ENCODE measurements around the gene KRTAP20-4.

KRTAP20-4 gene

DNA sequence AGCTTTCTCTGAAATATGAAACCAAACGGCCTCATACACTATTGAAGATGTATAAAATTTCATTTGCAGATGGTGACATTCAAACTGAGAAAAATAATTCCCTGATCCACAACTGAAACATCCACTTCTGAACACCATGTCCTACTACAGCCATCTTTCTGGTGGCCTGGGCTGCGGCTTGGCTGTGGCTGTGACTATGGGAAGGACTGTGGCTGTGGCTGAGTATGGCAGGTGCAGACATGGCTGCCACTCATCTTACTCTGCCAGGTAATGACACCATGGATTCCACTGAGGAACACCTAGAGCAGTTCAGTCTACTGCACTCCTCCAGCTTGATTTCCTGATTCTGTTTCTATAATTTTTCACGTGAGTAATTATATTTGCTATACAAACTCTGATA is at the start of gene KRTAP20-4:
Gene KRTAP20-4, plus strand, starts transcription at position 106 of the 400 bp plus-strand sequence.
- DNase-seq = no peak

DNA sequence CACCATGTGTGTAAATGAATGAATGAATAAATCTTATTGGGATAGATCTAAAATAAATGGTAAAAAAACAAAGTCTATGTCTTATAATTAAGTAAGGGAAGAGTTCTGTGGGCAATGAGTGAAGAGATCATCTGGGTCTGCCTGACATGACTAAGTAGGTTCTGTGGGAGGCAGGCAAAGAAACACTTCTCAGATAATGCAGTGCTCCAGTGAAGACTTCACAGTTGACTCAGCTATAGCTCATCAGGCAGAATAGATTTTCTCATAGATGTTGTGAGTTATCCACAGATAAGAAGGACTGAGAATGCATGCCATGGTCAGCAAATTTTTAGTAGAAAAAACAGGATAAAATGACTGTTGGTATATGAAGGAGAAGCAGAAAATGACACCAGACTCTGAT is 42.7 kb upstream of the KRTAP20-4 start:
- no peak for DNase-seq

DNA sequence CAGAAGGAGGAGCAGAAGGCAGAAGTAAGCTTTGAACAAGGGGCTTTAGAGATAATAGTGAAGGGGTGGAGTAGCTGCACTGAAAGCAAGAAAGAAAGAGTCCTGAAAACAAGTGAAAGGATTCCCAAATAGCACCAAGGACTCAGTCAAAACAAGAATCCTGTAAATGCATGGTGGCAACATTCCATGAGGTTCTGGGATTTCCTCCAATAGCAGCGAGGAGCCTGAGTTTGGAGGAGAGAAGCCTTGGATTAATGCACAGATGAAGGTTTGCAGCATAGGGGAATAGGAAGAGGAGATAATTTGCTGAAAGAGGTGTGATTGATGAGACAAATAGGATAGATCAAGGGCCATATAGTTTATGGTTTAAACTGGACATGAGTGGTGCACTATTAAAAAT is 41.1 kb upstream of the KRTAP20-4 start:
- no peak for DNase-seq

DNA sequence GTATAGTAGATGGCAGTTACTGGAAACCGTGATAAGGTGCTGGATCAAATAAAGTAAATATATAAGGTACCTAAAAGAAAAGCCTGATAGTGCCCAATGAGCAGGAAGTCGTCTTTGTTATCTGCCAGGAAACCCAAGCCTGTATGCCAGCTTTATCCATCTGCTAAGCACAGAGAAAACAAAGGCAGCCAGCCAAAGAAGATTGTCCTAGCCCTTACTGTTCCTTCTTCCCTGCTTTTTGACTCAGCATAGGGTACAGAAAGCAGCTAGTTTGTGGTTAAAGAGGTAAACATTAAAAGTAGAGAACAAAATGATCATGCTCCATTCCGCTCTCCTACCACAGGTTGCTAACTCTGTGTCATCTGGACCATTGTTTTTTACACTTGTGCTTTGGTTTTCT is 40.3 kb upstream of the KRTAP20-4 start:
- DNase-seq = no peak

DNA sequence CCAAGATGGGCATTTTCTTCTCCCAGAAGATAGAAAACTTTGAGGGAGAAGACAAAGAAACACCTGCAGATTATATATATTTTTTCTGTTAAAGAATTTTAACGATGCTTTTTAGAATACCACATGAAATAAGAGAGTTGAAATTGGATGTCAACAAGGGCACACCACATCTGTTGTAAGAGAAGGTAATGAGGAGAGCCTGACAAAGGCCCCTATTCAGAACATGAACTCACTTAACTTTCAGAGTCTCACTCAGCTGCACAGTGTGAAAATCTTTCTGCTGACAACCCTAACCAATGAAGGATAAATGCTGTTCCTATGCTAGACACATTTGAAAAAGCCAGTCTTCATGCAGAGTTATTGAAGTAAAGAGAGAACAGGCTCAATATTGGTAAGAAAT is 37.6 kb upstream of the KRTAP20-4 start:
- no peak for DNase-seq

DNA sequence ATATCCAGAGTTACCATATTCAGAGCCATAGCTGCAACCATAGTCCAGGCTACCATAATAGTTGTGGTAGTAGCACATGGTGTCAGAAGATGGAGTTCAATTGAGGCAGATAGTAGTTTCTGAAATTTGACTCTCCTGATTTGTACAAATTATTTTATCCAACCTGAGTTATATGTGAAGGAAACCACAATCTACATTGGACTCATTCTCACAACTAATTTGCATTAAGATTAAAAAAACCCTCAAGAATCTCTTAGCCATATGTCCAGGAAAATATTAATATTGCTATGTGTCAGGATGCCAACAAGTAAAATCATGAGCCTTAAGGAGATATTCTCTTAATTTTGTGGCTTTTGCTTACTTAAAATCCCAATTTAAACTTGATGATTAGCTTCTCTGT is 30.1 kb upstream of the KRTAP20-4 start, which contains the start of gene KRTAP22-2:
Gene KRTAP22-2, minus strand, starts transcription at position 101 of the 400 bp plus-strand sequence.
- no peak for DNase-seq

DNA sequence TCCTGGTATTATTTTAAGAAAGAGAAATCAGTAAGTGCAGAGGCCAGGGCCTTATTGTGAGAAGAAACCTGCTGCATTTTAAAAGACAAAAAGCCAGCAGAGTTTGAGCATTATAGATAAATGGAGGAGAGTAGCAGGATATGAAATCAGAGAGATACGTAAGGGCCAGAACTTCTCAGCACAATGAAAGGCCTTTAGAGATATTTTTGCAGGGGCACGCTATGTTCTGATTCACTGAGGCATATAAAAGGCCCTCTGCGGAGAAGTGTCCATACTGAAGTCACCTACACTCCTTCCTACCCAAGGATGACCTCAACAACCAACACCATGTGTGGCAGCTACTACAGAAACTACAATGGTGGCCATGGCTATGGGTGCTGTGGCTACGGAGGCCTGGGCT is 28.3 kb upstream of the KRTAP20-4 start, which contains the start of gene KRTAP6-3:
Gene KRTAP6-3, plus strand, starts transcription at position 301 of the 400 bp plus-strand sequence. Its CDS starts 6 bp downstream, at position 307.
- DNase-seq = no peak

DNA sequence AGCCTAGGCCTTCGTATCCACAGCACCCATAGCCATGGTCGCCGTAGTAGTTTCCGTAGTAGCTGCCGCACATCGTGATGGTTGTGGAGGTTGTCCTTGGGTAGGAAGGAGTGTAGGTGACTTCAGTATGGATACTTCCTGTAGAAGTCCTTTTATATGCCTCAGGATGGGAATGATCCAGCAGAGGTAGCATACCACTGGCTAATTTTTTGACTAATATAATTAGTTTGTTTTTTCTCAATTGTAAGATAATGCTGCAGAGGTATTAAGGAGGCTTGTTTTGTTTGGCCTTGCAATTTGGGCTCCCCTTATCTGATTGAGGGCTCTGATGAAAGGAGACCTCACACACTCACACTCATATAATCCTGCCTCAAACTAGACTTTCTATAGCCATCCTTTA is 21.6 kb upstream of the KRTAP20-4 start, which contains the start of gene KRTAP6-2:
Gene KRTAP6-2, minus strand, starts transcription at position 101 of the 400 bp plus-strand sequence. Its CDS starts 28 bp downstream, at position 73.
- DNase-seq = no peak

DNA sequence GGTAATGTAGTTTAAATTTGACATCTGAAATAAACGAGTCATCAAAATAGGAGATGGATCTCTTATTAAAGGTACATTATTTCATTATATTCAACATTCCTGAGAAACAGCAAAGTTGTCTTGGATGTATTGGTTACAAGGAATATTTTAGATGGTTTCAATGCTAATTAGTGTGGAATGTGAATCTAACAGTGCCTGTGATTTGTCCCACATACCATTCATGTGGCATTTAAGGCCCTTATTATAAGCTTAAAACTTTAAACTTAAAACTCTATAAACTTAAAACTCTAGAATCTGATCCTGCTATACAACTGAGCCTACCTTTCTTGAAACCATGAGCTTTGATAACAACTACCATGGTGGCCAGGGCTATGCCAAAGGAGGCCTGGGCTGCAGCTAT is 19.6 kb upstream of the KRTAP20-4 start, which contains the start of gene KRTAP22-1:
Gene KRTAP22-1, plus strand, starts transcription at position 301 of the 400 bp plus-strand sequence.
- no peak for DNase-seq

DNA sequence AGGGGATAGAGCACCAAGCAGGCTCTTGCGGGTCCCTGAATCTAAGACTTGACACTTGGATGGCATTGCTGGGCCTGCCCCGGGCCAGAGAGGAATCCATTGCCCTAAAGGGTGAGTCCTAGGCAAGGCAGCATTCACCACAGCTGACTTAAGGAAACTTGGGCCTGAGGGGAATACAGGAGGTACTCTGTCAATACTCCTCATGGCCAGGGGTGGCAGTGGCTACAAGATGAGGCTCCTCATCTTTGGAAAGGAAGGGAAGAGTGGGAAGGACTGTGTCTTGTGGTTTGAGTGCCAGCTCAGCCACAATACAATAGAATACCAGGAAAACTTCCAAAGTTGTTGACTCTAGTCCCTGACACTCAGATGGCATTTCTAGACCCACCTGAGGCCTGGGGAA is 14.5 kb upstream of the KRTAP20-4 start:
- DNase-seq = no peak

DNA sequence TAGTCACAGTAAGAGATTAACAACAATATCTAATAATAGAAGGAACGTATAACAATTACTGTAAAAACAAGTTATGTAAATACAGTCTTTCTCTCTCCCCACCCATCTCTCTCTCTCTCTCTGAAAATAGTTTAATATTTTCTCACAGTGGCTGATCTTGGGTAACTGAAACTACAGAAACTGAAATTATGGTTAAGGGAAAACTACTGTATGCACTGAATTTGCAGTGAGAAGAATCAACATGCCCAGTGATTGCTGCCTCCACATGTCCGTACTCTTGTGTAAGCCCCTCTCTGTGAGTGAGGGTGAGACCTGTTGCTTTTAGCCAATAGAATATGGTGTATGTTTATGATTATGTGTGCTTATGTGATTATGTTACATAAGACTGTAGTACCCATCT is 8.3 kb upstream of the KRTAP20-4 start:
- no peak for DNase-seq

DNA sequence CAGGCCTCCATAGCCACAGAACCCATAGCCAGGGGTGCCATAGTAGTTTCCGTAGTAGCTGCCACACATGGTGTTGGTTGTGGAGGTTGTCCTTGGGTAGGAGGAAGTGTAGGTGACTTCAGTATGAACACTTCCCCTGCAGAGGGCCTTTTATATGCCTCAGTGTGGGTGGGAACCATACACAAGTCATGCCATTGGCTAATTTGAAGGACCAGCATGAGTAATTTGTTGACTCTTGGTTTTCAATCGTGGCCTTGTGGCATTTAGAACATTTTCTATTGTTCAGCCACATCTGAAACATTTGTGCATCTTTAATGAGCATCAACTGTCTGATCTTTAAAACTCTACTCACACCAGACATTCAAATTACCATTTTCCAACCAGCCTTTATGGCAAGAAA is 6.6 kb upstream of the KRTAP20-4 start, which contains the start of gene KRTAP6-1:
Gene KRTAP6-1, minus strand, starts transcription at position 95 of the 400 bp plus-strand sequence. Its CDS starts 26 bp downstream, at position 69.
- no peak for DNase-seq

DNA sequence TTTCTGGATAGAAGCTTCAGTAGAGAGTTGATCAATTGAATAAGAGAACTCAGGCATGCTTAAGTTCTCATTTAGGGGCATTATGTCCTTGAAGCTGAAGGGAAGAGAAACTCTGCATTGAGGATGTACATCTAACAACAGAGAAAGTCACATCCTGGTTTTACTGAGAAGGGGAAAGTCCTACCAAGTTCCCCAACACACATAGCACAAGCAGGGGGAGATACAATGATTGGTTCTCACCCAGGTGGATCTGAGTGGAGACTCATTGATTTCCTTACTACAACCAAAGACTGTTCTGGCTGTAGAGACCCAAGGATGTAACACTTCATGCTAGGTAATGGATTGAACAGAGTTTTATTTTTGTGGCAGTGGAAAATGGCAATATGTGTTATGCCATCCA is 5.2 kb upstream of the KRTAP20-4 start:
- DNase-seq = no peak

DNA sequence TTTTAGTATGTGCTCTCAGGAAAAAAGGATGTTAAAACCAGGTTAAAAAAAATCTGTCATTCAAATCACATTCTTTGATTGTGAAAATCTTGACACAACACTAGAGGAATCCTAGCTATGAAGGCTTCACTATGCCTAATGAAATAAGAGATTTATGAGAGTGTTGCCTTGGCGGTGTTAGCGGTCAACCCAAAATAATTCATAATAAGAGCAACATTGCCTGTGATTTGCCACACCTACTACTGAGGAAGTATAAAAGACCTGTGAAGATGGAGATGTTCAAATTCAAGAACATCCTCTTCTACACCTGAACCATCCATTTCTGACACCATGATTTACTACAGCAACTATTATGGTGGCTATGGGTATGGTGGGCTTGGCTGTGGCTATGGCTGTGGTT is 4.3 kb upstream of the KRTAP20-4 start, which contains the start of gene KRTAP20-1:
Gene KRTAP20-1, plus strand, starts transcription at position 301 of the 400 bp plus-strand sequence. Its CDS starts 30 bp downstream, at position 331.
- DNase-seq = no peak

DNA sequence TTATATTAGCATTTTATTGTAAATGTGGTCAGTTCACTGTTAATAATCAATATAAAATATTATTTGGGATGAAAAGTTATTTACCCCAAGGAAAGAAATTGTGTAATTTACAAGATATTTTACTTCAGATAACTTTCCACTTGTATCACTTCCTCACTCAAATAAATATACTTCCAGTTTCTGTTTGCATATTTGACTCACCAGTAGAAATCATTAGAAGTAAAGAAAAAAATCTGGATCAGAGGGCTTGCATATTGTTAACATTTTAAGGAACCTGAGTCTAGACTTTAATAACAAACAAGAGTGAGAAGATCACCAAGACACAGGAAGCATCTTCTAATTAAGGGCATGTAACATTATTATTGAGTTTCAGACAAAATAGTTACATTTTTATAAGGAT is 347 bp upstream of the KRTAP20-4 start:
- DNase-seq = no peak

DNA sequence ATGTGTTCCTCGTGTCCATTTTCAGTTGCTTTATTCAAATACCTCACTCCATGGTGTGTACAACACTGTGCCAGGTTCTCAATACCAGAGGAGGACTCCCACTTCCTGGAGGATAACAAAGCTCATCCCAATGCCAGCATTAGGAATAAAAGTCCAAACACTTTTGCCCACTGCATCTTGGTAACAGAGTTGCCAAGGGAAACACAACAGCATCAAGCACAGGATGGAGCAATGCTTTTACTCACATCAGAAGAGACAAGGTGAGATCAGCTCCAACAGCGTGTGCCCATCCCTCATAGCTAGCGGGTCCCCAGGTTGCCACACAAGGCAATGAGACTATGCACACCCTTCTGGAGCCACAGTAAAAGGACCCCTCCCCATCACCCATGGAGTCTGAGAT is 2.9 kb downstream of the KRTAP20-4 start:
- no peak for DNase-seq

DNA sequence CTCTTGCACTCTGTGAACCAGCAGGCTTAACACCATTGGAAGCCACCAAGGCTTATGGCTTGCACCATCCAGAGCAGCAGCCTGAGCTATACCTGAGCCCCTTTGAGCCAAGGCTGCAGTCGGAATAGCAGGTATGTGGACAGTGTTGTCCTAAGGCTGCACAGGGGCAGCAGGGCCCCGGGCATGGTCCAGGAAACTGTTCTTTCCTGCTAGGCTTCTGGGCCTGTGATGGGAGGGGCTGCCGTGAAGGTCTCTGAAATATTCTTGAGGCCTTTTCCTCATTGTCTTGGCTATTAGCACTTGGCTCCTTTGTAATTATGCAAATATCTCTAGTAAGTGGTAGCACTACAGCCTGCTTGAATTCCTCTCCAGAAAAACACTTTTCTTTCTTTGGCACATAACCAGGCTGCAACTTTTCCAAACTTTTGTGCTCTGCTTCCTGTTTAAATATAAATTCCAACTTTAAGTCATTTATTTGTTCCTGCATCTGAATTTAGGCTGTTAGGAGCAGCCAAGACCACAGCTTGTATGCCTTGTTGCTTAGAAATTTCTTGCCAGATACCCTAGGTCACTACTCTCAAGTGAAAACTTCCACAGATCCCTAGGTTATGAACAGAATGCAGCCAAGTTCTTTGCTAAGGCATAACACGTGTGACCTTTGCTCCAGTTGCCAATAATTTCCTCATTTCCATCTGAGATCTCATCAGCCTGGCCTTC is 5.2 kb downstream of the KRTAP20-4 start:
- DNase-seq = no peak

DNA sequence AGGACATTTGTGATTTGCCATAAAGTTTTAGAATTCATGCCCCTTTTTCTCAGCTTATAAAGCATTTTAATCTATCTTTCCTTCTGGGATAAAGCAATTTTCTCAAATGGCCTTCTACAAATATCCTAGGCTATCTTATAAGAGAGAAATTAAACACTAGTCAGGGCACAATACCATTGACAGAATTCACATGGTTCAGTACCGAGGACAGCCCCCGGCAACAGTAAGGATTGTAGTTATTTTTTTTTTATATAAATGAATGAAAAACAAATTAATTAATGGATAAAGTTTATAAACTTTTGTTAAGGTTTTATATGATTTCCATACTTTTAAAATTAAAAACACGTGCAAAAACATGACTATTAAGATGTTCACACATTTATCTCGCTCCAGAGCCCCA is 7.7 kb downstream of the KRTAP20-4 start:
- no peak for DNase-seq

DNA sequence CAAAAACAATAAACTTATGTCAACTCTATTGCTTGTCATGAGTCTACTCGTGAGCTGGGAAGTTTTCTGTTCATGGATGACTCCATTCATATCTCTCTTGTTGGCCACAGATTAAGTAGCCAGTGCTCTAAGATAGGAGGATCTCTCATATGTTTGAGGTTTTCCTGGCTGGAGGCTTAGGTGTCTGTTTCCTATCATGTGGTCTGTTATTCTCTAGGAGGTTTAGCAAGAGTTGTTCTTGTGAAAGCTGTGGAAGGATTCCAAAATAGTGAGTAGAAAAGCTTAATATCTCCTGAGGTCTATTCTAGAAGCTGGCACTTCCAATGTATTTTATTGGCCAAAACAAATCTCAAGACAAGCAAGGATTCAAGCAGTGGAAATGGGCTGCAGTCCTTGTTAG is 8.8 kb downstream of the KRTAP20-4 start:
- no peak for DNase-seq

DNA sequence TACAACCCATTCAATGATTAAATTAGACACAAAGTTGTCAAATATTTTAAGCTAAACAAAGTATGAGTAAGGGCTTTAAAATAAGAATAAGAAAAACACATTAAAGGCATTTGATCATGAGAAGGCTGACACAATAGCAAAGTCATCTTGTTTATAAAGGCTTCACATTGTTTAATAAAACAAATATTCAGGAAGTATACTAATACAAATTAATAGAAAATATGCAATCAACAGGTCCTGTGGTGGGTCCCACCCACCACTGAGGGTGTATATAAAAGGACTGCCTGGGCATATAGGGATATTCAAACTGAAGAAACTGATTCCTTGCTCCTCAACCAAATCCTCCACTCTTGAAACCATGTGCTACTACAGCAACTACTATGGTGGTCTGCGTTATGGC is 14.5 kb downstream of the KRTAP20-4 start, which contains the start of gene KRTAP20-2:
Gene KRTAP20-2, plus strand, starts transcription at position 301 of the 400 bp plus-strand sequence. Its CDS starts 58 bp downstream, at position 359.
- DNase-seq = no peak

DNA sequence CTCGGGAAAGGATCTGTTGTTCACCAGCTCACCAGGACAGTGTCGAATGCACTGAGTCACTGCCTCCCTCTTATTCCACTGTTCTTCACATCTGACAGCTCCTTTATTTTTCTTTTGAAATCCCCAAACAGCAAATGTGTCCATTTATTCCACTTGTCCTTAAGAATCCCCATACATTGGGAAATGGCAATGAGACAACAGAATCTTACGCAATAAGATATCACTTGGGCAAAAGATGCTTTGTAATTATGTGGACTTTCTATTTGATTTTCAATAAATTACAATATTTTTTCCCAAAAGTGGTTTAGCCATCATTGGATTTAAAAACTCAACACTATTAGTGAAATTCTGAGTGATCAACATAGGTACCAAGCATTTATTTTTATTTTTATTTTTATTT is 18.3 kb downstream of the KRTAP20-4 start:
- no peak for DNase-seq

DNA sequence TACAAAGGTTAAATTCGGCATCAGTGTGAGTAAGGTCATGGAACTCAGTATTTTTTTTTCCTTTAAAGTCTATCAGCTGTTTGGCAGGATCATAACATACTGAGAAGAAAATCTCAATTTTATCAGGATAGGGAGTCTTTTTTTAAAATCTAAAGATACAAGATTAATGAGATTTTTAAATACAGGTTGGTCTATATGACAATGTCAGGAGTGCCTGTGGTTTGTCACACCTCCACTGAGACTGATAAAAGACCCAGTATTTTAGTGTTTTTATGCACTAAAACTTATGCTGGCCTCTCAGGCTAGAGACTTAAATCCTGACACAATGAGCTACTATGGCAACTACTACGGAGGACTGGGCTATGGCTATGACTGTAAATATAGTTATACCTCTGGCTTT is 22.1 kb downstream of the KRTAP20-4 start, which contains the start of gene KRTAP20-3:
Gene KRTAP20-3, plus strand, starts transcription at position 301 of the 400 bp plus-strand sequence.
- DNase-seq = no peak

DNA sequence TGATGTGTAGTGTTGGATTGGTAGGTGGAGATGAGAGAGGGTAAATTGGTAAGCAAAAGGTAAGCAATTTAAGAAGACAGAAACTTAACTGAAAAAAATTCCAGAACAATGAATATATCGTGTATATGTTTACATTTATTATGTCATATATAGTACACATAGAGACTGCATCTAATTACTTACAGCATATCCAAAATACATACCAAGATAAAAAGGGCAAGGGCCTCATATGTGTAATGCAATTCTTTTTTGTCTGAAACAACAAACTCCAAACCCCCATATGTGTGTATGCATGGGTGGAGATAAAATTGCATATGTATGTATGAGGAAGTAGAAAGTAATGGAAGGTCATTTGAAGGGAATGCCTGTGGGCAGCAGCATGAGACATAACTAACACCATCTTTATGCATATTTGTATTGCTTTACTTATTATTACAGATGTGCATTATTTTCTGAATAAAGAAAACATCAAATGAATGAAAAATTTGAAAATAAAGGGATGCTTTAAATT is 26.5 kb downstream of the KRTAP20-4 start:
- no peak for DNase-seq

DNA sequence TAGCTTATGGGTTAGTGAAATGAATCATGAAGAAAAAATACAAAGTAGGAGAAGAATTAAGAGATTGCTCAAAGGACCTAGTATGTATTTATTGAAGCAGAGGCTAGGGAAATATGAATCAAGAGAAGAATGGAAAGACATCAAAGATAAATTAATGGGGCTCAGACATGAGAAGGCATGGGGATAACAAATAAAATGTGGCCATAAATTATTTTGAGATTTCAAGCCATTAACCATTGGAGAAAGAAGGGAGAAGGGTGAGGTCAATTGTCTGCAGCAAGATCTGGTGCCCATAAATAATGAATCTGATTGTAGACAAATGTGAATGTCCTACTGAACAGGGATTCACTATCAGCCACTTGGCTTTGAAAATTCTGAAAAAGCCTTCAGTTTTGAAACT is 32.5 kb downstream of the KRTAP20-4 start:
- DNase-seq = no peak

All from HCEC 1CT (cell line).